ENCODE results near the gene BATF2.
"Not testable (repeated sequence)": the region's sequence is repeated elsewhere in the genome, so short reads cannot be mapped to it uniquely, and the experiment has no call there.

Gene BATF2

GRCh38 chr11:65008873-65009272, 12.1 kb upstream of the BATF2 start:
- peaks cover 2% of the 10 kb centered on the region; the same call in 1 of the 2 replicates for H3F3A ChIP-seq (ENCODE audit: low read depth)
- no peaks in the 10 kb centered on the region for H3K36me3 ChIP-seq (ENCODE audit: insufficient read depth, low read length)
- no peak overlapping the region for H2AFZ ChIP-seq (ENCODE audit: low read length)
- H3K4me1 ChIP-seq (ENCODE audit: insufficient read depth, low read length, poor library complexity, severe bottlenecking), result peaks cover 6% of the 10 kb centered on the region
- H3K79me2 ChIP-seq (ENCODE audit: insufficient read depth, low read length), result no peaks in the 10 kb centered on the region
- H3K9me3 ChIP-seq (ENCODE audit: insufficient read depth, low read depth, low read length), result no peaks in the 10 kb centered on the region
- no peak overlapping the region for H3K4me3 ChIP-seq (ENCODE audit: low read length, poor library complexity, severe bottlenecking)
- no peak overlapping the region for H3K4me2 ChIP-seq (ENCODE audit: low read depth, low read length, poor library complexity, severe bottlenecking)
- H4K20me1 ChIP-seq (ENCODE audit: insufficient read depth, low read length, poor library complexity, severe bottlenecking), result no peaks in the 10 kb centered on the region
- H3K27me3 ChIP-seq (ENCODE audit: insufficient read depth, low read length, poor library complexity, severe bottlenecking), result no peaks in the 10 kb centered on the region
- no peak overlapping the region for H3K9ac ChIP-seq (ENCODE audit: low read depth, low read length, poor library complexity, severe bottlenecking)
- no peak for TF ChIP-seq EZH2phosphoT487 (IDR thresholded peaks at IDR 0.05; ENCODE audit: borderline replicate concordance)
- TF ChIP-seq, protein P1, sequence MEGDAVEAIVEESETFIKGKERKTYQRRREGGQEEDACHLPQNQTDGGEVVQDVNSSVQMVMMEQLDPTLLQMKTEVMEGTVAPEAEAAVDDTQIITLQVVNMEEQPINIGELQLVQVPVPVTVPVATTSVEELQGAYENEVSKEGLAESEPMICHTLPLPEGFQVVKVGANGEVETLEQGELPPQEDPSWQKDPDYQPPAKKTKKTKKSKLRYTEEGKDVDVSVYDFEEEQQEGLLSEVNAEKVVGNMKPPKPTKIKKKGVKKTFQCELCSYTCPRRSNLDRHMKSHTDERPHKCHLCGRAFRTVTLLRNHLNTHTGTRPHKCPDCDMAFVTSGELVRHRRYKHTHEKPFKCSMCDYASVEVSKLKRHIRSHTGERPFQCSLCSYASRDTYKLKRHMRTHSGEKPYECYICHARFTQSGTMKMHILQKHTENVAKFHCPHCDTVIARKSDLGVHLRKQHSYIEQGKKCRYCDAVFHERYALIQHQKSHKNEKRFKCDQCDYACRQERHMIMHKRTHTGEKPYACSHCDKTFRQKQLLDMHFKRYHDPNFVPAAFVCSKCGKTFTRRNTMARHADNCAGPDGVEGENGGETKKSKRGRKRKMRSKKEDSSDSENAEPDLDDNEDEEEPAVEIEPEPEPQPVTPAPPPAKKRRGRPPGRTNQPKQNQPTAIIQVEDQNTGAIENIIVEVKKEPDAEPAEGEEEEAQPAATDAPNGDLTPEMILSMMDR (conservative IDR thresholded peaks at IDR 0.05; ENCODE audit: low read length), result no peak
- H3K9me2 ChIP-seq (replicated peaks; ENCODE audit: low read depth, low read length), result no peaks in the 10 kb centered on the region

- TF ChIP-seq EZH2phosphoT487 (IDR thresholded peaks at IDR 0.05; ENCODE audit: borderline replicate concordance), result no peak
- TF ChIP-seq, protein P1 (conservative IDR thresholded peaks at IDR 0.05; ENCODE audit: low read length), result no peak
- H3K9ac ChIP-seq (ENCODE audit: low read depth, low read length, poor library complexity, severe bottlenecking), result no peak overlapping the region
- H3K9me3 ChIP-seq (ENCODE audit: insufficient read depth, low read depth, low read length), result no peaks in the 10 kb centered on the region
- no peaks in the 10 kb centered on the region for H3K9me2 ChIP-seq (replicated peaks; ENCODE audit: low read depth, low read length)
- no peaks in the 10 kb centered on the region for H3F3A ChIP-seq (ENCODE audit: low read depth)
- H3K27me3 ChIP-seq (ENCODE audit: insufficient read depth, low read length, poor library complexity, severe bottlenecking), result no peaks in the 10 kb centered on the region
- H3K79me2 ChIP-seq (ENCODE audit: insufficient read depth, low read length), result no peaks in the 10 kb centered on the region
- no peaks in the 10 kb centered on the region for H3K36me3 ChIP-seq (ENCODE audit: insufficient read depth, low read length)
- H3K4me3 ChIP-seq (ENCODE audit: low read length, poor library complexity, severe bottlenecking), result no peak overlapping the region
- H2AFZ ChIP-seq (ENCODE audit: low read length), result no peak overlapping the region
- H3K4me1 ChIP-seq (ENCODE audit: insufficient read depth, low read length, poor library complexity, severe bottlenecking), result peaks cover 3% of the 10 kb centered on the region
- H3K4me2 ChIP-seq (ENCODE audit: low read depth, low read length, poor library complexity, severe bottlenecking), result no peak overlapping the region
- H4K20me1 ChIP-seq (ENCODE audit: insufficient read depth, low read length, poor library complexity, severe bottlenecking), result no peaks in the 10 kb centered on the region
Observed at GRCh38 chr11:65008016-65008415, 11.2 kb upstream of the BATF2 start.

DNA sequence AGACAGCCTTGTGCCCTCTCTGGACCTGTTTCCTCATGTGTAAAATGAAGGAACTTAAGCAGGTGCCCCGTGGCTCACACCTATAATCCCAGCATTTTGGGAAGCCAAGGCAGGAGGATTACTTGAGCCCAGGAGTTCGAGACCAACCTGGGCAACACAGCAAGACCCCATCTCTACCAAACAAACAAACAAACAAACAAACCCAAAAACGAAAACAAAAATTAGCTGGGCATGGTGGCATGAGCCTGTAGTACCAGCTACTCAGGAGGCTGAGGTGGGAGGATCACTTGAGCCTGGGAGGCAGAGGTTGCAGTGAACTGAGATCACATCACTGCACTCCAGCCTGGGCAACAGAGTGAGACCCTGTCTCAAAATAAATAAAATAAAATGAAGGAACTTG, 7.2 kb upstream of the BATF2 start:
- not testable (repeated sequence) for H3K79me2 ChIP-seq (ENCODE audit: insufficient read depth, low read length); H3K4me3 ChIP-seq (ENCODE audit: low read length, poor library complexity, severe bottlenecking); H3K9ac ChIP-seq (ENCODE audit: low read depth, low read length, poor library complexity, severe bottlenecking); H3K4me1 ChIP-seq (ENCODE audit: insufficient read depth, low read length, poor library complexity, severe bottlenecking); H3K9me2 ChIP-seq (replicated peaks; ENCODE audit: low read depth, low read length); H4K20me1 ChIP-seq (ENCODE audit: insufficient read depth, low read length, poor library complexity, severe bottlenecking); H3F3A ChIP-seq (ENCODE audit: low read depth); H3K36me3 ChIP-seq (ENCODE audit: insufficient read depth, low read length); H3K9me3 ChIP-seq (ENCODE audit: insufficient read depth, low read depth, low read length); H3K4me2 ChIP-seq (ENCODE audit: low read depth, low read length, poor library complexity, severe bottlenecking); H3K27me3 ChIP-seq (ENCODE audit: insufficient read depth, low read length, poor library complexity, severe bottlenecking); H2AFZ ChIP-seq (ENCODE audit: low read length)

DNA sequence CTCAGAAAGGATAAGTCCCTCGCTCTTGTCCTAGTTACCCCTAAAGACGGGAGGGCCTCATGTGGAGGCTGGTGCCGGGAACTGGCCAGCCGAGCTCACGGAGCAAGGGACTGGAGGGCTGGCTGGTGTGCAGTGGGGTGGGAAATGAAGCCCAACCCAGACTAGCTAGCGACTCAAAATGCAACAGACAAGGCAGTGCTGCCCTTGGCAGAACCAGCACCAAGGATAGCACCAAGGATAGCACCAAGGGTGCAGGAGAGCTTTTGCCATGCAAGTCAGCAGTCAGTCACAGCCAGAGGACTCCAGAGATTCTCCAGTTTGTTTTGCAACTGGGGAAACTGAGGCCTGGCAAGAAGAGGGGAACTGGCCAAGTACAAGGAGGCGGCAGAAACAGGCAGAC, 6.5 kb upstream of the BATF2 start:
- no peaks in the 10 kb centered on the region for H3F3A ChIP-seq (ENCODE audit: low read depth)
- H3K36me3 ChIP-seq (ENCODE audit: insufficient read depth, low read length), result no peaks in the 10 kb centered on the region
- no peaks in the 10 kb centered on the region for H4K20me1 ChIP-seq (ENCODE audit: insufficient read depth, low read length, poor library complexity, severe bottlenecking)
- no peak overlapping the region for H2AFZ ChIP-seq (ENCODE audit: low read length)
- H3K9ac ChIP-seq (ENCODE audit: low read depth, low read length, poor library complexity, severe bottlenecking), result no peak overlapping the region
- H3K27me3 ChIP-seq (ENCODE audit: insufficient read depth, low read length, poor library complexity, severe bottlenecking), result no peaks in the 10 kb centered on the region
- no peaks in the 10 kb centered on the region for H3K9me2 ChIP-seq (replicated peaks; ENCODE audit: low read depth, low read length)
- TF ChIP-seq EZH2phosphoT487 (IDR thresholded peaks at IDR 0.05; ENCODE audit: borderline replicate concordance), result no peak
- TF ChIP-seq, protein P1 (conservative IDR thresholded peaks at IDR 0.05; ENCODE audit: low read length), result no peak
- no peaks in the 10 kb centered on the region for H3K79me2 ChIP-seq (ENCODE audit: insufficient read depth, low read length)
- H3K4me2 ChIP-seq (ENCODE audit: low read depth, low read length, poor library complexity, severe bottlenecking), result no peak overlapping the region
- H3K4me3 ChIP-seq (ENCODE audit: low read length, poor library complexity, severe bottlenecking), result no peak overlapping the region
- H3K4me1 ChIP-seq (ENCODE audit: insufficient read depth, low read length, poor library complexity, severe bottlenecking), result no peaks in the 10 kb centered on the region
- H3K9me3 ChIP-seq (ENCODE audit: insufficient read depth, low read depth, low read length), result no peaks in the 10 kb centered on the region

All from Loucy (cell line).